B cell (primary cell): ENCODE results near the gene CNTNAP2. TPM values are rescaled to one million over a fixed set of nuclear protein-coding genes. Genes with fewer than 3 reads are reported as not detected.

Experiments used
- ATAC-seq: fragments of 200-7000 bp; cut with Tn5 transposase; one replicate; pipeline ENCODE4 v1.10.0; 2021; ENCODE audit warnings: low read depth, mild to moderate bottlenecking, moderate number of reproducible peaks, moderate library complexity
- CTCF ChIA-PET: fragments of 350-600 bp; sonication (Branson Sonifier 250); formaldehyde crosslinking; loops from one replicate; lab custom pipeline; 2021; ENCODE audit warnings: antibody characterized with exemption, inconsistent platforms; lab: Charles Lee
- POLR2A ChIA-PET: fragments of 350-600 bp; sonication (Branson Sonifier 250); formaldehyde crosslinking; loops from one replicate; lab custom pipeline; 2021; ENCODE audit warnings: antibody characterized with exemption; lab: Charles Lee
- DNase-seq: peaks from one replicate; pipeline ENCODE4 v3.0.0; 2013
- H2AFZ ChIP-seq: 2 replicates; pipeline ENCODE4 v1.6.1; 2012; ENCODE audit warnings: mild to moderate bottlenecking, low read depth, low read length; ENCODE audit not compliant: insufficient read depth, poor library complexity, severe bottlenecking
- H3K27ac ChIP-seq, 2 donors: 1 replicate in 1 of 2; 2 replicates in 1 of 2; pipeline ENCODE4 v1.5.1; 2012 to 2013; ENCODE audit warnings: low read length in 2 of 2, mild to moderate bottlenecking in 2 of 2, moderate library complexity in 1 of 2
- H3K27me3 ChIP-seq, 4 experiments: fragments of 200-600 bp in 1 of 4; sonication (generic) in 1 of 4; replicated peaks in 1 of 4; 1 replicate in 2 of 4; 2 replicates in 2 of 4; pipeline versions ENCODE4 v1.6.1 to v1.7.0; 2013 to 2016; ENCODE audit warnings: low read length in 3 of 4, mild to moderate bottlenecking in 2 of 4, mixed read lengths in 1 of 4, moderate library complexity in 1 of 4; ENCODE audit not compliant: insufficient read depth in 4 of 4, control insufficient read depth in 3 of 4; ENCODE audit errors: control extremely low read depth in 1 of 4
- H3K36me3 ChIP-seq, 2 experiments: replicated peaks in 1 of 2; 1 replicate in 1 of 2; 2 replicates in 1 of 2; pipeline versions ENCODE4 v1.6.1 to v1.7.1; 2013; ENCODE audit warnings: low read length in 1 of 2; ENCODE audit not compliant: insufficient read depth in 2 of 2, control insufficient read depth in 1 of 2; ENCODE audit errors: control extremely low read depth in 1 of 2, extremely low read depth in 1 of 2
- H3K4me1 ChIP-seq, 2 donors: fragments of 200-600 bp in 1 of 2; sonication (generic) in 1 of 2; 1 replicate in 1 of 2; 2 replicates in 1 of 2; pipeline versions ENCODE4 v1.5.1 to v1.6.1; 2013 to 2017; ENCODE audit warnings: low read length in 2 of 2; ENCODE audit not compliant: control insufficient read depth in 2 of 2, insufficient read depth in 2 of 2
- H3K4me2 ChIP-seq: replicated peaks from 2 replicates; pipeline ENCODE3; 2012; ENCODE audit warnings: mild to moderate bottlenecking, low read depth, low read length; ENCODE audit not compliant: poor library complexity, severe bottlenecking
- H3K4me3 ChIP-seq, 5 experiments: fragments of 200-600 bp in 1 of 5; sonication (generic) in 1 of 5; 1 replicate in 3 of 5; 2 replicates in 2 of 5; pipeline versions ENCODE4 v1.5.1 to v1.7.0; 2011 to 2016; ENCODE audit warnings: low read length in 4 of 5, mild to moderate bottlenecking in 4 of 5, low read depth in 2 of 5, control low read depth in 1 of 5, moderate library complexity in 1 of 5; ENCODE audit not compliant: insufficient read depth in 1 of 5; ENCODE audit errors: control extremely low read depth in 1 of 5, extremely low read depth in 1 of 5
- H3K79me2 ChIP-seq: fragments of 200-600 bp; sonication (generic); one replicate; pipeline ENCODE4 v1.6.0; 2016; ENCODE audit warnings: low read length; ENCODE audit not compliant: control insufficient read depth, insufficient read depth
- H3K9ac ChIP-seq: fragments of 200-600 bp; sonication (generic); 2 replicates; pipeline ENCODE4 v1.6.1; 2017; ENCODE audit warnings: mild to moderate bottlenecking, low read length, moderate library complexity
- H3K9me3 ChIP-seq, 3 donors: one replicate each; pipeline versions ENCODE4 v1.6.1 to v1.7.1; 2013; ENCODE audit warnings: low read length in 2 of 3; ENCODE audit not compliant: control insufficient read depth in 2 of 3, insufficient read depth in 1 of 3; ENCODE audit errors: control extremely low read depth in 1 of 3
- H4K20me1 ChIP-seq: 2 replicates; pipeline ENCODE4 v1.6.0; 2012; ENCODE audit warnings: mild to moderate bottlenecking, low read length; ENCODE audit not compliant: insufficient read depth, control insufficient read depth, poor library complexity, severe bottlenecking
- H3K27ac Mint-ChIP-seq: one replicate; pipeline ENCODE4 v1.8.0; 2021; ENCODE audit warnings: mixed read lengths
- H3K27me3 Mint-ChIP-seq: one replicate; pipeline ENCODE4 v1.8.0; 2021; ENCODE audit warnings: mixed read lengths
- H3K4me1 Mint-ChIP-seq: one replicate; pipeline ENCODE4 v1.8.0; 2021; ENCODE audit warnings: mixed read lengths
- H3K4me3 Mint-ChIP-seq: one replicate; pipeline ENCODE4 v1.8.0; 2021; ENCODE audit warnings: mixed read lengths
- H3K9me3 Mint-ChIP-seq: one replicate; pipeline ENCODE4 v1.8.0; 2022; ENCODE audit warnings: mixed read lengths; ENCODE audit not compliant: insufficient read depth
- CTCF ChIP-seq: fragments of 200-600 bp; IDR thresholded peaks from one replicate; pipeline ENCODE4 v1.8.0; 2022; ENCODE audit warnings: antibody characterized with exemption, mild to moderate bottlenecking
- EZH2 ChIP-seq: IDR thresholded peaks from 2 replicates; pipeline ENCODE4 v1.6.1; 2012; ENCODE audit warnings: borderline replicate concordance, low read depth, mild to moderate bottlenecking, moderate library complexity, low read length; ENCODE audit not compliant: insufficient read depth, poor library complexity, severe bottlenecking
- WGBS: methylation state at CpG from one replicate; pipeline ENCODE4 v1.1.5; 2013; ENCODE audit warnings: missing lambda C conversion rate; ENCODE audit not compliant: insufficient coverage; 5-methylcytosine and 5-hydroxymethylcytosine counted together
- intact Hi-C: fragments of 100-400 bp; cut with micrococcal nuclease; formaldehyde crosslinking; loops from one replicate; pipeline ENCODE4 v1.10.0; 2022
- polyA plus RNA-seq: library from polyadenylated mRNA; depleted of rRNA; stranded (reverse); fragments of >200 nt; gene quantifications from 2 replicates; pipeline ENCODE4 v1.2.3, GENCODE V29; 2012
- total RNA-seq, 2 donors: library from RNA; stranded (reverse); fragments of 120-200 nt in 1 of 2; gene quantifications; 1 replicate in 1 of 2; 2 replicates in 1 of 2; pipeline versions ENCODE4 v1.2.3 to v1.2.4, GENCODE V29; 2013 to 2022

Gene CNTNAP2
- total and polyA plus RNA-seq, 2 donors (not counting 1 experiment from before 2014, with no cell fraction given) = 7.4 to 16.6 TPM

- Mint-ChIP-seq H3K27ac (no peak overlapping the region), H3K27me3 (no peaks in the 10 kb centered on the region)
- CTCF ChIA-PET = no interaction called here
Observed at GRCh38 chr7:147803151-147803550, 1686.5 kb downstream of the CNTNAP2 start.

GRCh38 chr7:147803606-147804005 is 1687.0 kb downstream of the CNTNAP2 start:
- no peak overlapping the region for H2AFZ ChIP-seq
- H3K4me1 Mint-ChIP-seq = no peaks in the 10 kb centered on the region
- no peaks in the 10 kb centered on the region for H3K79me2 ChIP-seq
- ChIA-PET POLR2A (no interaction called here), CTCF (no interaction called here)
- H3K27ac Mint-ChIP-seq = no peak overlapping the region
- no peak for DNase-seq
- no peak for ATAC-seq
- H3K4me3 ChIP-seq = no peak overlapping the region
- H3K4me2 ChIP-seq = no peak overlapping the region
- no peak overlapping the region for H3K4me3 Mint-ChIP-seq
- no peaks in the 10 kb centered on the region for H3K27me3 ChIP-seq
- no peaks in the 10 kb centered on the region for H3K27me3 Mint-ChIP-seq
- H4K20me1 ChIP-seq = no peaks in the 10 kb centered on the region
- H3K36me3 ChIP-seq = no peaks in the 10 kb centered on the region
- intact Hi-C loops = no loop called here
- H3K27ac ChIP-seq = no peak overlapping the region
- H3K9me3 Mint-ChIP-seq = peaks cover 6% of the 10 kb centered on the region
- H3K9ac ChIP-seq = no peak overlapping the region
- TF ChIP-seq EZH2 = no peak
- WGBS = no CpG with 5 or more reads among the region's 4 CpGs
- H3K4me1 ChIP-seq = no peaks in the 10 kb centered on the region
- H3K9me3 ChIP-seq = no peaks in the 10 kb centered on the region

More at GRCh38 chr7:147803151-147803550, 1686.5 kb downstream of the CNTNAP2 start:
- DNase-seq (no peak), ATAC-seq (no peak)
- H3K4me2 ChIP-seq = no peak overlapping the region
- TF ChIP-seq EZH2 (no peak), CTCF (no peak)
- H3K9me3 ChIP-seq = no peaks in the 10 kb centered on the region
- H3K27me3 ChIP-seq = no peaks in the 10 kb centered on the region
- intact Hi-C loops = no loop called here
- H3K4me3 ChIP-seq = no peak overlapping the region
- H3K36me3 ChIP-seq = no peaks in the 10 kb centered on the region
- no peaks in the 10 kb centered on the region for H3K79me2 ChIP-seq
- no peak overlapping the region for H3K27ac ChIP-seq
- Mint-ChIP-seq H3K4me1 (no peaks in the 10 kb centered on the region), H3K4me3 (no peak overlapping the region), H3K9me3 (peaks cover 6% of the 10 kb centered on the region)
- no peak overlapping the region for H2AFZ ChIP-seq
- WGBS = 94% methylated on average over 2 of the region's 3 CpGs
- H4K20me1 ChIP-seq = no peaks in the 10 kb centered on the region
- H3K4me1 ChIP-seq = no peaks in the 10 kb centered on the region
- POLR2A ChIA-PET = no interaction called here
- H3K9ac ChIP-seq = no peak overlapping the region
